SU-DHL-6 (cell line): Measurements from ENCODE around the gene MYBPHL.

Source experiments
- H2AFZ ChIP-seq: fragments of 200-600 bp; sonication (generic); 2 replicates; pipeline ENCODE4 v1.6.1; 2014; ENCODE audit warnings: low read depth, mild to moderate bottlenecking, moderate library complexity, mixed read lengths, antibody characterized with exemption, low read length; ENCODE audit not compliant: severe bottlenecking
- H3F3A ChIP-seq: fragments of 200-600 bp; shearing (Covaris generic); 2 replicates; pipeline ENCODE4 v1.6.0; 2016; ENCODE audit warnings: antibody characterized with exemption, mild to moderate bottlenecking; ENCODE audit not compliant: insufficient read depth
- H3K27ac ChIP-seq: fragments of 200-600 bp; sonication (generic); 2 replicates; pipeline ENCODE4 v1.5.1; 2016; ENCODE audit warnings: low read depth, mild to moderate bottlenecking, low read length, moderate library complexity, mixed read lengths
- H3K27me3 ChIP-seq: fragments of 200-600 bp; sonication (generic), shearing (Covaris generic); 2 replicates; pipeline ENCODE4 v1.6.0; 2014; ENCODE audit warnings: mild to moderate bottlenecking, low read length
- H3K36me3 ChIP-seq: fragments of 200-600 bp; sonication (generic); 2 replicates; pipeline ENCODE4 v1.6.1; 2014; ENCODE audit warnings: mild to moderate bottlenecking, low read length, mixed read lengths
- H3K4me2 ChIP-seq: fragments of 300-600, 200-600 bp; shearing (Covaris generic), sonication (generic); 2 replicates; pipeline ENCODE4 v1.6.0; 2014; ENCODE audit warnings: low read length, low read depth, mild to moderate bottlenecking; ENCODE audit not compliant: poor library complexity, severe bottlenecking
- H3K4me3 ChIP-seq: fragments of 200-600 bp; sonication (generic); 2 replicates; pipeline ENCODE4 v1.5.1; 2014; ENCODE audit warnings: antibody characterized with exemption, low read length, mild to moderate bottlenecking, mixed read lengths; ENCODE audit not compliant: insufficient read depth, poor library complexity, severe bottlenecking
- H3K79me2 ChIP-seq: fragments of 200-600 bp; sonication (generic); 2 replicates; pipeline ENCODE4 v1.6.1; 2014; ENCODE audit warnings: mild to moderate bottlenecking, low read length, moderate library complexity; ENCODE audit not compliant: insufficient read depth
- H3K9ac ChIP-seq: fragments of 200-600 bp; sonication (generic); 2 replicates; pipeline ENCODE4 v1.7.0; 2014; ENCODE audit warnings: mild to moderate bottlenecking, low read length
- H3K9me2 ChIP-seq: fragments of 200-600 bp; sonication (generic); replicated peaks from 2 replicates; pipeline ENCODE4 v1.6.1; 2014; ENCODE audit warnings: low read length; ENCODE audit not compliant: insufficient read depth
- H3K9me3 ChIP-seq: fragments of 200-600 bp; sonication (generic); 2 replicates; pipeline ENCODE4 v1.6.1; 2014; ENCODE audit warnings: low read length, mixed read lengths; ENCODE audit not compliant: insufficient read depth
- H4K20me1 ChIP-seq: fragments of 200-600 bp; sonication (generic); 2 replicates; pipeline ENCODE4 v1.6.1; 2014; ENCODE audit warnings: low read depth, mild to moderate bottlenecking, antibody characterized with exemption, low read length, moderate library complexity, mixed read lengths
- CTCF ChIP-seq: fragments of 200-600 bp; sonication (generic); IDR thresholded peaks from one replicate; pipeline ENCODE4 v1.5.1; 2017; ENCODE audit warnings: antibody characterized with exemption, mild to moderate bottlenecking, low read length, moderate library complexity; ENCODE audit not compliant: insufficient read depth, poor library complexity, severe bottlenecking
- EZH2phosphoT487 ChIP-seq: fragments of 200-600 bp; sonication (generic), shearing (Covaris generic); conservative IDR thresholded peaks from 2 replicates; pipeline ENCODE4 v1.6.1; 2018; ENCODE audit warnings: mild to moderate bottlenecking, antibody characterized with exemption, low read length, moderate library complexity, mixed read lengths

MYBPHL gene

DNA sequence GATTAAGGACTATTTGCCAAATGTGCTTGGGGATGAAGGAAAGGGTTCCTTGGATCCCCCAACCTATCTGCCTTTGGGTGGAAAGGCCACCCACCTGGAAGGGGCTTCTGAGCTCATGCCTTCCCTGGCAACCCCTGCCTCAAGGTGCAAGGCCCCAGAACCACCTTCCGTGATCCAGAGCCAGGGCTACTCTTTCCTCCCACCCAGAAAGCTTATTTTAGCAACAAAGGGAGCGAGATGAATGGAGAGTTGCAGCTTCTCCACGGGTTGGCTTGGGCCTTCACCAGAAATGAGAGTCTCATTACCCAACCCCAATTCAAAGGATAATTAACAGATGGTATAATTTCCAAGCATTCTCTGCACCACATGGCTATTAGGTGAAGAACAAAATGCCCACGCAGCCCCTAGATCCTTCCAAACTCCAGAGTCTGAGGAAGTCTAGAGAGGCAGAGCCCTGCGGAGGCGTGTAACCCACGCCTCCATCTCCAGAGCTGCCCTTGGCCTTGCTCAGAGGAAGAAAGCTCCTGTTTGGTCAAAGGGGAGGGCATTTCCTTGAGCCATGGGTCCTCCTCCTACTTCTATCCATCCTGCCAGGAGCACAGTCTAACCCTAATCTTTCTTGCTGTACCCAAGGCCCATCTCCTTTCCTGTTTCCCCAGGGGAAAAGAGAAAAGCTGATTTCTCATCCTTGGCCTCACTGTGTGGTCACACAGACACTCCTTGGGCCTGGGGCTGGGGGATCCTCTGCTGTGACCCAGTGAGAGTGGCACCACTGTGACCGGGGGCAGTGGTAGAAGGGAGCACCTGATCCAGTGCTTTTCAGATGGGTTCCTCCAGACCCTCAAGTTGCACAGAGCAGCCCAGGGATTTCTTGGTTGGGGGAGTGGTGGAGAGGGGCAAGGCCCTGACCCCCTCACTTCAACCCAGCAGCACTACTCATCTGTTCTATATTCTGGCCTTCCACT is 59.1 kb downstream of the MYBPHL start:
- H3K36me3 ChIP-seq, result no peaks in the 10 kb centered on the region

DNA sequence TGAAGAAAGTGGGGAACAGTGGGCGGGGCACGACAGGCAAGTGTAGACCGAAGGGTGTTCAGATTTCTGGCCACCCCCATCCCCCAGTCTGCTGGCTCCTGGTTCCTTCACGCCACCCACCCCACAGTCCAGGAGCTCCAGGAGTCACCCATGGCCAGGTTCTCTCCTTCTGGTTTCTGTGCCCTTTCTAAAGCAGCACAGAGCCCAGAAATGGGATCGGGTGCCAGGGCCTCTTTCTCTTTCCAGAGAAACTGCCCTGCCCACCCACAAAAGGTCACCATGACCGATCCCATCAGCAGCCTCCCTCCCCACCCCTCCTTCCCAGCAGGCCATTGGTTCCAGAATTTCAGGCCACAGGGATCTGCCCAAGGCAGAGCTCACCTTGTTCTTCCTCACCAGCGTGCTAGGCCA is 60.7 kb downstream of the MYBPHL start:
- Histone ChIP-seq H4K20me1 (no peaks in the 10 kb centered on the region), H3K9ac (no peak overlapping the region), H3K4me3 (no peak overlapping the region), H3K27me3 (no peaks in the 10 kb centered on the region), H2AFZ (no peak overlapping the region), H3F3A (no peaks in the 10 kb centered on the region), H3K27ac (no peak overlapping the region), H3K36me3 (no peaks in the 10 kb centered on the region), H3K9me2 (no peaks in the 10 kb centered on the region), H3K9me3 (no peaks in the 10 kb centered on the region), H3K4me2 (no peak overlapping the region), H3K79me2 (no peaks in the 10 kb centered on the region)
- TF ChIP-seq EZH2phosphoT487 (no peak), CTCF (no peak)

More for the DNA sequence above, 59.1 kb downstream of the MYBPHL start:
- Histone ChIP-seq H3K27me3 (no peaks in the 10 kb centered on the region), H3K4me3 (no peak overlapping the region), H4K20me1 (no peaks in the 10 kb centered on the region), H3K9me2 (no peaks in the 10 kb centered on the region), H3K27ac (no peak overlapping the region), H3K79me2 (no peaks in the 10 kb centered on the region), H3K9me3 (no peaks in the 10 kb centered on the region), H3F3A (no peaks in the 10 kb centered on the region), H3K4me2 (no peak overlapping the region), H2AFZ (no peak overlapping the region), H3K9ac (no peak overlapping the region)
- no peak for TF ChIP-seq CTCF

GRCh38 chr1:109243860-109244552 is 62.8 kb downstream of the MYBPHL start:
- Histone ChIP-seq H3K36me3 (no peaks in the 10 kb centered on the region), H3K4me2 (no peak overlapping the region), H3K27ac (no peak overlapping the region), H2AFZ (no peak overlapping the region), H3K9me3 (no peaks in the 10 kb centered on the region), H3K9me2 (no peaks in the 10 kb centered on the region), H3K9ac (no peak overlapping the region), H3F3A (no peaks in the 10 kb centered on the region), H3K79me2 (no peaks in the 10 kb centered on the region), H3K27me3 (no peaks in the 10 kb centered on the region), H4K20me1 (no peaks in the 10 kb centered on the region), H3K4me3 (no peak overlapping the region)
- TF ChIP-seq EZH2phosphoT487 (no peak), CTCF (no peak)
